Measurements from ENCODE around the gene PSEN1. TPM values are rescaled to one million over a fixed set of nuclear protein-coding genes. Genes with fewer than 3 reads are reported as not detected.

Gene PSEN1
- total RNA-seq, 1 donor from 2014 or later, result 31.7 TPM

- peak overlapping the region; percentile 72 for H3K4me3 ChIP-seq (ENCODE audit: low read depth, low read length)
- no peak for TF ChIP-seq CTCF (conservative IDR thresholded peaks at IDR 0.05; ENCODE audit: low read depth, low read length)
- DNase-seq (ENCODE audit: low read depth), result no peak
These were observed 101.6 kb downstream of the PSEN1 start for GRCh38 chr14:73237786-73238423.

DNA sequence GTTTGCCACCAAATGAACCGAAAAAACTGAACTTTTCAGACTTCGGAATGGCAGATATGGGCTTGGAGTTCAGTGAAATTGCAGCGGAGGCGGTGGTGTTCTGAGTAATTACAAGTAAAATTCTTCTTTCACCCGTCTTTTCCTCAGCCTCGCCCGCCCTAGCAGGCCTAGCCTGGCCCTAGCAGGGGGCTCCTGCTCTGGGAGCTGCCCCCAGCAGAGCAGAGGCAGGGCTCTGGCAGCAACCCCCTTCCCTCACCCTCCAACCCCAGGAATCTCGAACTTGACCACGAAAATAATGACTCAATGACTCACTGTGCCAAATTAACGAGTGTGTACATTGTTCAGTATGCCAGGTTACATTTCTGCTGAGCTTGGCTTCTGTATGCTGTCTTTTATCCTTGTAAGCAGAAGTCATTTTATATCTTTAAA, 102.1 kb downstream of the PSEN1 start:
- DNase-seq (ENCODE audit: low read depth), result no peak
- no peak for TF ChIP-seq CTCF (conservative IDR thresholded peaks at IDR 0.05; ENCODE audit: low read depth, low read length)
- peak overlapping the region; percentile 72 for H3K4me3 ChIP-seq (ENCODE audit: low read depth, low read length)

GRCh38 chr14:73238941-73239340, 102.6 kb downstream of the PSEN1 start:
- no peak for DNase-seq (ENCODE audit: low read depth)

GRCh38 chr14:73239393-73240241, 103.3 kb downstream of the PSEN1 start:
- TF ChIP-seq CTCF (conservative IDR thresholded peaks at IDR 0.05; ENCODE audit: low read depth, low read length), result no peak
- peak overlapping the region; percentile 72 for H3K4me3 ChIP-seq (ENCODE audit: low read depth, low read length)
- DNase-seq (ENCODE audit: low read depth), result no peak

More at GRCh38 chr14:73238941-73239340, 102.6 kb downstream of the PSEN1 start:
- H3K4me3 ChIP-seq (ENCODE audit: low read depth, low read length), result peak overlapping the region; percentile 72
- TF ChIP-seq CTCF (conservative IDR thresholded peaks at IDR 0.05; ENCODE audit: low read depth, low read length), result no peak

DNA sequence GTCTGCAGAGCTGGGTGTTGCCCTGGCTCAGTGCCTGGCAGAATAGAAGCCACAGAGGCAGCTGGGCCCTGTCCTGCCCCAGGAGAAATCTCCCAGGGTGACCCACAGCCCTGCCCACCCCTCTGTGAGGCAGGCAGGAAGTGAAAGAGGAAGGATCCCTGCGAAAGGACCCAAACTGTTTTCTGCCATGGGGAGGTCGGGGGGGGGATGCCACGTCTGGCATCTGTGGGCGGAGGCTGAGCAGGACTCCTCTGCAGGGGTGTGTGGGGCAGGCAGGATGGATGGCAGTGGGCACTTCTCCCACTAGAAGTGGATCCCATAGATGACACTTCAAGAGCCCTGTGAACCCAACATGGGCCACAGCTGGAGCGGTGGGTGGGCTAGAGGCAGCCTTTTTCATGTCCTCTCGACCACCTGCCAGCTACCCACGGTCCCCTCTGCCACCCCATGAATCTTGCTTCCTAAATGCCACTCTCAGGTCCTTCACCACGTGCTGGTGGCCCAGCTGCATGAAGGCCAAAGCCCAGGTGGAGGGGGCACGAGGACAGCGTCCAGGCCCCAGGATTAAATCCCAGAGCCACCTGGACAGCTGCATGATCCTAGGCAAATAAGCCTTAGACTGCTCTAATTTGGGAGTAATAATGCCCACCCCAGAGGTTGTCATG, 104.6 kb downstream of the PSEN1 start:
- no peak overlapping the region for H3K4me3 ChIP-seq (ENCODE audit: low read depth, low read length)
- DNase-seq (ENCODE audit: low read depth), result no peak
- TF ChIP-seq CTCF (conservative IDR thresholded peaks at IDR 0.05; ENCODE audit: low read depth, low read length), result no peak

DNA sequence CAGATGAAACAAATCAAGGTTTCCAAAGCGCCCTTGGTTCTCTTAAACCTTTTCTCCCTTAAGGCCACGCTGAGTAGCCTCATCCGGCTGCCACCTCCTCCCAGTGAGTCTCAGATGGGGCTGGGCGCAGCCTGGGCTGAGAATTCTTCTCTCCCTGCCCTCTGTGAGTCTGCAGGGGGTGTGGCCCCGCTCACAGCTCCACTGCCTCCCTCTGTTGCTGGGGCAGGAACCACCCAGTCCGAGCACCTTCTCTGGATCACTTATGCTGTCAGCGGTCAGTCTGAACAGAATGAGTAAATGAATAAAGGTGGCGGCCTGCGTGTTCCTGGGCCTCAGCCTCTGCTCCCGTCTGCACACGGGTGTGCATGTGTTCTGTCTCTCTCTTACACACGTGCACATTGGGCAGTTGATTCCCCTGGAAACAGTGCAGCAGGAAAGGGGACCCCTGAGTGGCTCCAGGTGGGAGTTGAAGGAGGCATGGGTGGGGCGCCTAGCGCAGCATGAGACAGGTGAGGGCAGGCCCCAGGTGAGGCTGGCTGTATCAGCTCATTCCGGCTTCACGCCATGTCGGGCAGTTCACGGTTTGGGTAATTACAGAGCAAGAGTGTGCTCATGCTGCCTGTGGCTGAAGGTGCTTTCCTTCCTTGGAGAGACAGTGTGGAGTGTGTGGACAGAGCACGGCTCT, 105.3 kb downstream of the PSEN1 start:
- DNase-seq (ENCODE audit: low read depth), result no peak
- peak overlapping the region; percentile 40 for H3K4me3 ChIP-seq (ENCODE audit: low read depth, low read length)
- TF ChIP-seq CTCF (conservative IDR thresholded peaks at IDR 0.05; ENCODE audit: low read depth, low read length), result peak; percentile 31

Measured in epithelial cell of proximal tubule (primary cell).